HEK293 (cell line): ENCODE results near the gene FAM217B.

ENCODE experiments used
- CTCF ChIA-PET: fragments of 350-600 bp; formaldehyde crosslinking; extraction: SDS; loops from one replicate; lab custom pipeline; 2021; ENCODE audit warnings: antibody characterized with exemption; lab: Yijun Ruan, JAX
- POLR2A ChIA-PET: fragments of 300-600 bp; formaldehyde crosslinking; extraction: SDS; loops from one replicate; lab custom pipeline; 2020; ENCODE audit warnings: antibody characterized with exemption, inconsistent platforms; lab: Yijun Ruan, JAX
- H3K27ac ChIP-seq: fragments of 200-500 bp; sonication (Bioruptor generic); 2 replicates; pipeline ENCODE4 v1.5.1; 2014; ENCODE audit warnings: low read depth, low read length, control low read depth, inconsistent platforms; ENCODE audit errors: extremely low read depth
- H3K36me3 ChIP-seq, 2 experiments: fragments of 200-500 bp in 1 of 2; sonication (Bioruptor generic) in 1 of 2; 1 replicate in 1 of 2; 2 replicates in 1 of 2; pipeline ENCODE4 v1.5.1; 2014 to 2017; ENCODE audit warnings: inconsistent platforms in 2 of 2, low read length in 2 of 2; ENCODE audit not compliant: control insufficient read depth in 2 of 2, insufficient read depth in 1 of 2
- H3K4me1 ChIP-seq: fragments of 200-500 bp; sonication (Bioruptor generic); 2 replicates; pipeline ENCODE4 v1.5.1; 2014; ENCODE audit warnings: mild to moderate bottlenecking, low read length, inconsistent platforms; ENCODE audit not compliant: control insufficient read depth, insufficient read depth
- H3K4me3 ChIP-seq: 2 replicates; pipeline ENCODE4 v1.5.1; 2011; ENCODE audit warnings: low read depth, mild to moderate bottlenecking, control low read depth, low read length, moderate library complexity
- H3K9me3 ChIP-seq: fragments of 200-500 bp; sonication (Bioruptor generic); 2 replicates; pipeline ENCODE4 v1.5.1; 2014; ENCODE audit warnings: low read depth, low read length, inconsistent platforms; ENCODE audit not compliant: control insufficient read depth, insufficient read depth
- IKZF3 ChIP-seq: fragments of 450-650 bp; IDR thresholded peaks from 2 replicates; pipeline ENCODE4 v1.5.0; 2018; ENCODE audit warnings: missing biosample characterization, mild to moderate bottlenecking, missing genetic modification characterization, moderate library complexity
- REPIN1 ChIP-seq: fragments of 450-650 bp; formaldehyde crosslinking; IDR thresholded peaks from 2 replicates; pipeline ENCODE4 v1.5.1; 2017; ENCODE audit warnings: missing biosample characterization, missing genetic modification characterization, low read depth
- ZFP3 ChIP-seq: fragments of 450-650 bp; formaldehyde crosslinking; IDR thresholded peaks from 2 replicates; pipeline ENCODE4 v1.5.1; 2016; ENCODE audit warnings: low read depth, missing biosample characterization, missing genetic modification characterization
- ZNF146 ChIP-seq: fragments of 450-650 bp; formaldehyde crosslinking; IDR thresholded peaks from 2 replicates; pipeline ENCODE4 v1.5.1; 2016; ENCODE audit warnings: missing biosample characterization, missing genetic modification characterization
- ZNF473 ChIP-seq: fragments of 450-650 bp; formaldehyde crosslinking; IDR thresholded peaks from 2 replicates; pipeline ENCODE4 v1.5.1; 2017; ENCODE audit warnings: missing biosample characterization, missing genetic modification characterization
- ZNF521 ChIP-seq: fragments of 450-650 bp; formaldehyde crosslinking; IDR thresholded peaks from 2 replicates; pipeline ENCODE4 v1.5.1; 2017; ENCODE audit warnings: missing biosample characterization, mild to moderate bottlenecking, missing genetic modification characterization
- ZNF571 ChIP-seq: fragments of 450-650 bp; formaldehyde crosslinking; IDR thresholded peaks from 2 replicates; pipeline ENCODE4 v1.5.0; 2017; ENCODE audit warnings: missing biosample characterization, missing genetic modification characterization
- TF ChIP-seq, protein P1 (sequence below): fragments of 450-650 bp; formaldehyde crosslinking; optimal IDR thresholded peaks from 2 replicates; pipeline ENCODE3; 2016; ENCODE audit warnings: missing biosample characterization, mild to moderate bottlenecking, missing genetic modification characterization
- TF ChIP-seq, protein P2 (sequence below): fragments of 450-650 bp; formaldehyde crosslinking; IDR thresholded peaks from 2 replicates; pipeline ENCODE4 v1.5.1; 2017; ENCODE audit warnings: missing biosample characterization, missing genetic modification characterization
- TF ChIP-seq, protein P3 (sequence below): fragments of 450-650 bp; formaldehyde crosslinking; IDR thresholded peaks from 2 replicates; pipeline ENCODE4 v1.5.1; 2016; ENCODE audit warnings: missing biosample characterization, missing genetic modification characterization

FAM217B gene

DNA sequence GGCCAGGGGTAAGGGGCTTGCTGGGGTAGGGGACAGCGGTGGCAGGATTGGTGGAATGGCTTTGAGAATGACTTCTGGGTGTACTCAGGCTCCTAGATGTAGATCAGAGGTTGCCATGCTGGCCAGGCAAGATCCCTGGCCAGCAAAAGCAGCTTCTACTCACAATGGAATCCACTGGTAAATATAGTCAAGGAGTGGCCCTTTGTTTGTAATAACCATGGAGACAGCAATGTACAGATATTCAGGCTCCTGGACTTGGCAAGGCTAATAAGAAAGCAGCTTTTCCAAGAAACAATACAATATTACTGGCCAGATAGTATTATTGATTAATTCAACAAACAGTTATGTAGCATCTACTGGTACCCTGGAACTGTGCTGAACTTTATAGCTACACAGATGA lies 55.9 kb downstream of the FAM217B start (continued):
- TF ChIP-seq ZNF571, result no peak

DNA sequence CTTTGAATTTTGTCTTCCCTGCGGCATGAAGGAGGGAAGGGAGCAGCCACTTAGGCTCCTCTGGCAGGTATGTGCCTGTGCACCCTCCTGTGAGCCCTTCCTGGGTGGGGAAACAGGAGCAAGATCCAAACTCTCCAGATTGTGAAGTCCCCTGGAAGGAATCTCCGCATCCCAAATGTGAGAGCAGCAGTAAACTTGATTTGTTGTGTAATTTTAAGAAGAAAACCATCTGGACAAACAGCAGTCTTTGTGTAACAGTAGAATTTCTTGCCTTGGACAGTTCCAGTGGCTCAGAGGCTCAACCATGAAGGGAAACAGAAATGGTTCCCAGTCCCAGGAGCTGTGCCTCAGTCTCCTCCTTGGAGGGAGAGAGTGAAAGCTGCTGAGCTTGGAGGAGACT lies 57.7 kb downstream of the FAM217B start:
- ChIA-PET CTCF (no interaction called here), POLR2A (no interaction called here)
- Histone ChIP-seq H3K4me3 (no peak overlapping the region), H3K9me3 (no peaks in the 10 kb centered on the region), H3K4me1 (peaks cover 8% of the 10 kb centered on the region; the same call in 1 of the 2 replicates), H3K36me3 (no peaks in the 10 kb centered on the region), H3K27ac (no peak overlapping the region)
- TF ChIP-seq ZNF146 (tag by site-specific recombination) (no peak), ZNF473 (tag by site-specific recombination) (no peak), ZNF571 (no peak), IKZF3 (tag by site-specific recombination) (no peak), ZNF521 (no peak), REPIN1 (tag by site-specific recombination) (no peak), ZFP3 (tag by site-specific recombination) (no peak)
- TF ChIP-seq, protein P1, sequence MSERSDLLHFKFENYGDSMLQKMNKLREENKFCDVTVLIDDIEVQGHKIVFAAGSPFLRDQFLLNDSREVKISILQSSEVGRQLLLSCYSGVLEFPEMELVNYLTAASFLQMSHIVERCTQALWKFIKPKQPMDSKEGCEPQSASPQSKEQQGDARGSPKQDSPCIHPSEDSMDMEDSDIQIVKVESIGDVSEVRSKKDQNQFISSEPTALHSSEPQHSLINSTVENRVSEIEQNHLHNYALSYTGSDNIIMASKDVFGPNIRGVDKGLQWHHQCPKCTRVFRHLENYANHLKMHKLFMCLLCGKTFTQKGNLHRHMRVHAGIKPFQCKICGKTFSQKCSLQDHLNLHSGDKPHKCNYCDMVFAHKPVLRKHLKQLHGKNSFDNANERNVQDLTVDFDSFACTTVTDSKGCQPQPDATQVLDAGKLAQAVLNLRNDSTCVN (tag by site-specific recombination), result no peak
- TF ChIP-seq, protein P2, sequence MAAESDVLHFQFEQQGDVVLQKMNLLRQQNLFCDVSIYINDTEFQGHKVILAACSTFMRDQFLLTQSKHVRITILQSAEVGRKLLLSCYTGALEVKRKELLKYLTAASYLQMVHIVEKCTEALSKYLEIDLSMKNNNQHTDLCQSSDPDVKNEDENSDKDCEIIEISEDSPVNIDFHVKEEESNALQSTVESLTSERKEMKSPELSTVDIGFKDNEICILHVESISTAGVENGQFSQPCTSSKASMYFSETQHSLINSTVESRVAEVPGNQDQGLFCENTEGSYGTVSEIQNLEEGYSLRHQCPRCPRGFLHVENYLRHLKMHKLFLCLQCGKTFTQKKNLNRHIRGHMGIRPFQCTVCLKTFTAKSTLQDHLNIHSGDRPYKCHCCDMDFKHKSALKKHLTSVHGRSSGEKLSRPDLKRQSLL (tag by site-specific recombination), result no peak
- TF ChIP-seq, protein P3, sequence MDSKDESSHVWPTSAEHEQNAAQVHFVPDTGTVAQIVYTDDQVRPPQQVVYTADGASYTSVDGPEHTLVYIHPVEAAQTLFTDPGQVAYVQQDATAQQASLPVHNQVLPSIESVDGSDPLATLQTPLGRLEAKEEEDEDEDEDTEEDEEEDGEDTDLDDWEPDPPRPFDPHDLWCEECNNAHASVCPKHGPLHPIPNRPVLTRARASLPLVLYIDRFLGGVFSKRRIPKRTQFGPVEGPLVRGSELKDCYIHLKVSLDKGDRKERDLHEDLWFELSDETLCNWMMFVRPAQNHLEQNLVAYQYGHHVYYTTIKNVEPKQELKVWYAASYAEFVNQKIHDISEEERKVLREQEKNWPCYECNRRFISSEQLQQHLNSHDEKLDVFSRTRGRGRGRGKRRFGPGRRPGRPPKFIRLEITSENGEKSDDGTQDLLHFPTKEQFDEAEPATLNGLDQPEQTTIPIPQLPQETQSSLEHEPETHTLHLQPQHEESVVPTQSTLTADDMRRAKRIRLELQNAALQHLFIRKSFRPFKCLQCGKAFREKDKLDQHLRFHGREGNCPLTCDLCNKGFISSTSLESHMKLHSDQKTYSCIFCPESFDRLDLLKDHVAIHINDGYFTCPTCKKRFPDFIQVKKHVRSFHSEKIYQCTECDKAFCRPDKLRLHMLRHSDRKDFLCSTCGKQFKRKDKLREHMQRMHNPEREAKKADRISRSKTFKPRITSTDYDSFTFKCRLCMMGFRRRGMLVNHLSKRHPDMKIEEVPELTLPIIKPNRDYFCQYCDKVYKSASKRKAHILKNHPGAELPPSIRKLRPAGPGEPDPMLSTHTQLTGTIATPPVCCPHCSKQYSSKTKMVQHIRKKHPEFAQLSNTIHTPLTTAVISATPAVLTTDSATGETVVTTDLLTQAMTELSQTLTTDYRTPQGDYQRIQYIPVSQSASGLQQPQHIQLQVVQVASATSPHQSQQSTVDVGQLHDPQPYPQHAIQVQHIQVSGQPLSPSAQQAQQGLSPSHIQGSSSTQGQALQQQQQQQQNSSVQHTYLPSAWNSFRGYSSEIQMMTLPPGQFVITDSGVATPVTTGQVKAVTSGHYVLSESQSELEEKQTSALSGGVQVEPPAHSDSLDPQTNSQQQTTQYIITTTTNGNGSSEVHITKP (tag by site-specific recombination), result no peak
- TF ChIP-seq, all 188 proteins: peak for 0
